Measurements from ENCODE around the gene UFM1.

UFM1 gene

GRCh38 chr13:38391341-38391740, 41.7 kb downstream of the UFM1 start:
- DNase-seq (ENCODE audit: low spot score): no peak
- in situ Hi-C loops (cut with MboI; ENCODE audit: low sequenced_read_pairs, unreplicated experiment): no loop called here

GRCh38 chr13:38394777-38395496, 45.3 kb downstream of the UFM1 start:
- DNase-seq (ENCODE audit: low spot score): no peak
- no peak for TF ChIP-seq CTCF (IDR thresholded peaks at IDR 0.05; ENCODE audit: borderline replicate concordance, control extremely low read depth, extremely low read depth, insufficient read depth, missing control alignments)
- in situ Hi-C loops (cut with MboI; ENCODE audit: low sequenced_read_pairs, unreplicated experiment): no loop called here

More at GRCh38 chr13:38391341-38391740, 41.7 kb downstream of the UFM1 start:
- no peak for TF ChIP-seq CTCF (IDR thresholded peaks at IDR 0.05; ENCODE audit: borderline replicate concordance, control extremely low read depth, extremely low read depth, insufficient read depth, missing control alignments)

- no peak for DNase-seq (ENCODE audit: low spot score)
- in situ Hi-C loops (cut with MboI; ENCODE audit: low sequenced_read_pairs, unreplicated experiment): no loop called here
Measured at GRCh38 chr13:38395497-38395788, 45.8 kb downstream of the UFM1 start.

GRCh38 chr13:38398711-38399493, 49.3 kb downstream of the UFM1 start:
- no peak for DNase-seq (ENCODE audit: low spot score)
- TF ChIP-seq CTCF (IDR thresholded peaks at IDR 0.05; ENCODE audit: borderline replicate concordance, control extremely low read depth, extremely low read depth, insufficient read depth, missing control alignments): no peak
- in situ Hi-C loops (cut with MboI; ENCODE audit: low sequenced_read_pairs, unreplicated experiment): no loop called here

More at GRCh38 chr13:38395497-38395788, 45.8 kb downstream of the UFM1 start:
- no peak for TF ChIP-seq CTCF (IDR thresholded peaks at IDR 0.05; ENCODE audit: borderline replicate concordance, control extremely low read depth, extremely low read depth, insufficient read depth, missing control alignments)

- no peak for TF ChIP-seq CTCF (IDR thresholded peaks at IDR 0.05; ENCODE audit: borderline replicate concordance, control extremely low read depth, extremely low read depth, insufficient read depth, missing control alignments)
- in situ Hi-C loops (cut with MboI; ENCODE audit: low sequenced_read_pairs, unreplicated experiment): no loop called here
- no peak for DNase-seq (ENCODE audit: low spot score)
Measured at GRCh38 chr13:38399535-38399934, 49.9 kb downstream of the UFM1 start.

- in situ Hi-C loops (cut with MboI; ENCODE audit: low sequenced_read_pairs, unreplicated experiment): no loop called here
- DNase-seq (ENCODE audit: low spot score): no peak
- no peak for TF ChIP-seq CTCF (IDR thresholded peaks at IDR 0.05; ENCODE audit: borderline replicate concordance, control extremely low read depth, extremely low read depth, insufficient read depth, missing control alignments)
Measured at GRCh38 chr13:38401276-38401675, 51.6 kb downstream of the UFM1 start.
